Measurements from ENCODE around the gene GNAT1.

DNA sequence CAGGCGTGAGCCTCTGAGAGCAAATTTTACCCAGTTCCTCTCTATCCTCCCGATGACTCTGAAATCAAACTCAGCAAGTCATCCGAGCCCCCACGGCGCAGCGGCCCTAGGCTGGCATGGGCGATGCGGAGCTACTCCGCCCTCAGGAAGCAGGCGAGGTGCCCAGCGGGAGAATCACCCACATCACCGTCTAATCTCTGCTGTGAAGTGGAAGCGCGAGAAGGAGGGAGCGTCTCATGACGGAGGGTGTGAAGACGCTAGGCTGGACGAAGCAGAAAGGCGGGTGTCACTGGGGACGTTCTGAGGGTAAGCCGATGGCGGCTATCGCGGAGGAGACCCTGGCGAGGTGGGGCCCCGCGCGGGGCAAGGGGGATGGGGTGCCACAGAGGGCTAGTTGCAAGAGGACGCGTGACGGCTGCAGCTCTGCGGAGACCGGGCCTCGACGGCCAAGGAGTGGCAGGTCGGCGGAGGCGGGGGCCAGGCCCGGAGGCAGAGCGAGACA lies 35.5 kb downstream of the GNAT1 start:
- TF ChIP-seq, protein P1, sequence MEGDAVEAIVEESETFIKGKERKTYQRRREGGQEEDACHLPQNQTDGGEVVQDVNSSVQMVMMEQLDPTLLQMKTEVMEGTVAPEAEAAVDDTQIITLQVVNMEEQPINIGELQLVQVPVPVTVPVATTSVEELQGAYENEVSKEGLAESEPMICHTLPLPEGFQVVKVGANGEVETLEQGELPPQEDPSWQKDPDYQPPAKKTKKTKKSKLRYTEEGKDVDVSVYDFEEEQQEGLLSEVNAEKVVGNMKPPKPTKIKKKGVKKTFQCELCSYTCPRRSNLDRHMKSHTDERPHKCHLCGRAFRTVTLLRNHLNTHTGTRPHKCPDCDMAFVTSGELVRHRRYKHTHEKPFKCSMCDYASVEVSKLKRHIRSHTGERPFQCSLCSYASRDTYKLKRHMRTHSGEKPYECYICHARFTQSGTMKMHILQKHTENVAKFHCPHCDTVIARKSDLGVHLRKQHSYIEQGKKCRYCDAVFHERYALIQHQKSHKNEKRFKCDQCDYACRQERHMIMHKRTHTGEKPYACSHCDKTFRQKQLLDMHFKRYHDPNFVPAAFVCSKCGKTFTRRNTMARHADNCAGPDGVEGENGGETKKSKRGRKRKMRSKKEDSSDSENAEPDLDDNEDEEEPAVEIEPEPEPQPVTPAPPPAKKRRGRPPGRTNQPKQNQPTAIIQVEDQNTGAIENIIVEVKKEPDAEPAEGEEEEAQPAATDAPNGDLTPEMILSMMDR (IDR thresholded peaks at IDR 0.05): no peak
- no peak for TF ChIP-seq POLR2A (IDR thresholded peaks at IDR 0.05)

Measured in thyroid gland (tissue), 4 donors.